K562 (cell line): ENCODE results near the gene PHF14. TPM values are rescaled to one million over a fixed set of nuclear protein-coding genes. Genes with fewer than 3 reads are reported as not detected.

Source experiments
- ARID1B ChIP-seq: fragments of 450-650 bp; IDR thresholded peaks from 2 replicates; pipeline ENCODE4 v1.6.1; 2016; ENCODE audit warnings: antibody characterized with exemption, mild to moderate bottlenecking, inconsistent platforms
- BRCA1 ChIP-seq, 2 experiments: fragments of 450-650 bp in 1 of 2; sonication (generic) in 1 of 2; formaldehyde crosslinking in 1 of 2; IDR thresholded peaks; 2 replicates each; pipeline versions ENCODE4 v1.5.0 to v1.6.1; 2017 to 2020; ENCODE audit warnings: mild to moderate bottlenecking in 1 of 2, missing genetic modification reagents in 1 of 2
- DACH1 ChIP-seq: fragments of 450-650 bp; IDR thresholded peaks from 2 replicates; pipeline ENCODE4 v1.6.1; 2018; ENCODE audit not compliant: partially characterized antibody
- DLX4 ChIP-seq: fragments of 250-450 bp; sonication (Bioruptor Pico); IDR thresholded peaks from 2 replicates; pipeline ENCODE4 v1.6.1; 2021; ENCODE audit warnings: mild to moderate bottlenecking
- ELF2 ChIP-seq: fragments of 250-450 bp; sonication (Bioruptor Pico); IDR thresholded peaks from 2 replicates; pipeline ENCODE4 v1.5.0; 2021; ENCODE audit warnings: mild to moderate bottlenecking
- NFIC ChIP-seq: fragments of 450-650 bp; IDR thresholded peaks from 2 replicates; pipeline ENCODE4 v1.6.1; 2017; ENCODE audit warnings: mild to moderate bottlenecking, inconsistent platforms
- NR4A1 ChIP-seq, 2 experiments: fragments of 250-450 bp in 1 of 2; fragments of 450-650 bp in 1 of 2; sonication (Bioruptor Pico) in 1 of 2; IDR thresholded peaks; 2 replicates each; pipeline versions ENCODE4 v1.4.0 to v1.6.1; 2016 to 2020; ENCODE audit warnings: mild to moderate bottlenecking in 2 of 2, missing compliant biosample characterization in 1 of 2, missing genetic modification characterization in 1 of 2, moderate library complexity in 1 of 2
- POLR2AphosphoS5 ChIP-seq: IDR thresholded peaks from 2 replicates; pipeline ENCODE4 v1.6.1; 2011; ENCODE audit warnings: mild to moderate bottlenecking, low read depth, low read length, moderate library complexity; ENCODE audit not compliant: control insufficient read depth, insufficient read depth
- PTBP1 ChIP-seq: fragments of 200-400 bp; formaldehyde crosslinking; IDR thresholded peaks from 2 replicates; pipeline ENCODE4 v1.6.1; 2017; ENCODE audit warnings: low read depth, low read length
- PYGO2 ChIP-seq: fragments of 450-650 bp; IDR thresholded peaks from 2 replicates; pipeline ENCODE4 v1.6.1; 2016; ENCODE audit warnings: mild to moderate bottlenecking, missing genetic modification characterization, moderate library complexity, missing compliant biosample characterization
- RBFOX2 ChIP-seq: fragments of 200-400 bp; formaldehyde crosslinking; IDR thresholded peaks from 2 replicates; pipeline ENCODE4 v1.6.1; 2017; ENCODE audit warnings: low read depth, mild to moderate bottlenecking, low read length, moderate library complexity
- RBM34 ChIP-seq: fragments of 200-400 bp; formaldehyde crosslinking; IDR thresholded peaks from 2 replicates; pipeline ENCODE4 v1.6.1; 2018; ENCODE audit warnings: low read length, borderline replicate concordance; ENCODE audit not compliant: insufficient read depth
- RHOXF2B ChIP-seq: fragments of 250-450 bp; sonication (Bioruptor Pico); conservative IDR thresholded peaks from 2 replicates; pipeline ENCODE4 v1.5.1; 2021
- RNF219 ChIP-seq: fragments of 250-450 bp; sonication (Bioruptor Pico); IDR thresholded peaks from 2 replicates; pipeline ENCODE4 v1.5.0; 2022; ENCODE audit warnings: mild to moderate bottlenecking
- ZBED1 ChIP-seq: IDR thresholded peaks from 2 replicates; pipeline ENCODE4 v1.6.1; 2014
- ZC3H8 ChIP-seq: fragments of 450-650 bp; IDR thresholded peaks from 2 replicates; pipeline ENCODE4 v1.6.1; 2017
- ZNF263 ChIP-seq: sonication (generic); formaldehyde crosslinking; IDR thresholded peaks from 2 replicates; pipeline ENCODE4 v1.8.0; 2022; ENCODE audit warnings: mild to moderate bottlenecking, missing genetic modification reagents, borderline replicate concordance
- ZNF445 ChIP-seq: fragments of 250-450 bp; sonication (Bioruptor Pico); IDR thresholded peaks from 2 replicates; pipeline ENCODE4 v1.4.0; 2020; ENCODE audit warnings: low read depth, mild to moderate bottlenecking, moderate library complexity
- polyA plus RNA-seq, 8 experiments: library from polyadenylated mRNA; depleted of rRNA in 4 of 8; stranded (reverse) in 5 of 8; unstranded in 3 of 8; fragments of >200 nt; fragmentation: Nextera tagmentation in 2 of 8; fragmentation: Illumina TruSeq in 1 of 8; extraction: Ambion mirVana in 2 of 8; extraction: Trizol in 1 of 8; gene quantifications; 2 replicates each; pipeline versions ENCODE4 v1.2.1 to v1.2.3, GENCODE V29; 2011 to 2014; ENCODE audit warnings: inconsistent platforms in 1 of 8, missing spikeins in 1 of 8
- total RNA-seq, 7 experiments: library from RNA; depleted of rRNA in 6 of 7; stranded (reverse); fragments of >200 nt in 6 of 7; fragmentation: Illumina TruSeq in 2 of 7; extraction: Trizol in 2 of 7; gene quantifications; 2 replicates each; pipeline versions ENCODE4 v1.2.1 to v1.2.3, GENCODE V29; 2011 to 2021; ENCODE audit warnings: low replicate concordance in 1 of 7
- TF ChIP-seq, protein P1 (sequence below): sonication (generic); formaldehyde crosslinking; IDR thresholded peaks from 2 replicates; pipeline ENCODE4 v1.9.0; 2022; ENCODE audit warnings: mild to moderate bottlenecking, missing genetic modification reagents
- TF ChIP-seq, protein P2 (sequence below): fragments of 250-450 bp; sonication (Bioruptor Pico); IDR thresholded peaks from 2 replicates; pipeline ENCODE4 v1.4.0; 2020; ENCODE audit warnings: mild to moderate bottlenecking, moderate library complexity

Gene PHF14
- total and polyA plus RNA-seq, 9 of the 15 experiments (the other 6 are each of a cell fraction or from before 2014, with no cell fraction given) = 27.5 to 67.6 (median 41.4) TPM

GRCh38 chr7:10973061-10973941, at the start of gene PHF14 (continued):
- no peak for TF ChIP-seq RBM34
- TF ChIP-seq ZNF263 (CRISPR knock-in tag) = 0 out of 2 replicates have a peak, but pooled peaks have one; percentile 26
- TF ChIP-seq, protein P1, sequence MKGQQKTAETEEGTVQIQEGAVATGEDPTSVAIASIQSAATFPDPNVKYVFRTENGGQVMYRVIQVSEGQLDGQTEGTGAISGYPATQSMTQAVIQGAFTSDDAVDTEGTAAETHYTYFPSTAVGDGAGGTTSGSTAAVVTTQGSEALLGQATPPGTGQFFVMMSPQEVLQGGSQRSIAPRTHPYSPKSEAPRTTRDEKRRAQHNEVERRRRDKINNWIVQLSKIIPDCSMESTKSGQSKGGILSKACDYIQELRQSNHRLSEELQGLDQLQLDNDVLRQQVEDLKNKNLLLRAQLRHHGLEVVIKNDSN = no peak
- no peak for TF ChIP-seq ELF2 (CRISPR knock-in tag)
- peak; percentile 94 for TF ChIP-seq POLR2AphosphoS5
- no peak; the same call in 1 of the 2 replicates for TF ChIP-seq NFIC
- no peak for TF ChIP-seq NR4A1 (CRISPR knock-in tag; IDR thresholded peaks at IDR 0.05)
- TF ChIP-seq NR4A1 (tag; IDR thresholded peaks at IDR 0.05) = no peak
- no peak for TF ChIP-seq DLX4 (CRISPR knock-in tag)
- no peak; the same call in 1 of the 2 replicates for TF ChIP-seq ZBED1
- no peak for TF ChIP-seq PYGO2 (tag)
- TF ChIP-seq ZC3H8 = no peak
- TF ChIP-seq ARID1B = 0 out of 2 replicates have a peak, but pooled peaks have one; percentile 16
- TF ChIP-seq BRCA1 (IDR thresholded peaks at IDR 0.05) = no peak
- TF ChIP-seq BRCA1 (CRISPR knock-in tag; IDR thresholded peaks at IDR 0.05) = no peak
- no peak for TF ChIP-seq DACH1
- TF ChIP-seq RHOXF2B (CRISPR knock-in tag) = no peak
- no peak for TF ChIP-seq RNF219 (CRISPR knock-in tag)
- TF ChIP-seq RBFOX2 = peak; percentile 94
- no peak for TF ChIP-seq ZNF445 (CRISPR knock-in tag)
- TF ChIP-seq, protein P2, sequence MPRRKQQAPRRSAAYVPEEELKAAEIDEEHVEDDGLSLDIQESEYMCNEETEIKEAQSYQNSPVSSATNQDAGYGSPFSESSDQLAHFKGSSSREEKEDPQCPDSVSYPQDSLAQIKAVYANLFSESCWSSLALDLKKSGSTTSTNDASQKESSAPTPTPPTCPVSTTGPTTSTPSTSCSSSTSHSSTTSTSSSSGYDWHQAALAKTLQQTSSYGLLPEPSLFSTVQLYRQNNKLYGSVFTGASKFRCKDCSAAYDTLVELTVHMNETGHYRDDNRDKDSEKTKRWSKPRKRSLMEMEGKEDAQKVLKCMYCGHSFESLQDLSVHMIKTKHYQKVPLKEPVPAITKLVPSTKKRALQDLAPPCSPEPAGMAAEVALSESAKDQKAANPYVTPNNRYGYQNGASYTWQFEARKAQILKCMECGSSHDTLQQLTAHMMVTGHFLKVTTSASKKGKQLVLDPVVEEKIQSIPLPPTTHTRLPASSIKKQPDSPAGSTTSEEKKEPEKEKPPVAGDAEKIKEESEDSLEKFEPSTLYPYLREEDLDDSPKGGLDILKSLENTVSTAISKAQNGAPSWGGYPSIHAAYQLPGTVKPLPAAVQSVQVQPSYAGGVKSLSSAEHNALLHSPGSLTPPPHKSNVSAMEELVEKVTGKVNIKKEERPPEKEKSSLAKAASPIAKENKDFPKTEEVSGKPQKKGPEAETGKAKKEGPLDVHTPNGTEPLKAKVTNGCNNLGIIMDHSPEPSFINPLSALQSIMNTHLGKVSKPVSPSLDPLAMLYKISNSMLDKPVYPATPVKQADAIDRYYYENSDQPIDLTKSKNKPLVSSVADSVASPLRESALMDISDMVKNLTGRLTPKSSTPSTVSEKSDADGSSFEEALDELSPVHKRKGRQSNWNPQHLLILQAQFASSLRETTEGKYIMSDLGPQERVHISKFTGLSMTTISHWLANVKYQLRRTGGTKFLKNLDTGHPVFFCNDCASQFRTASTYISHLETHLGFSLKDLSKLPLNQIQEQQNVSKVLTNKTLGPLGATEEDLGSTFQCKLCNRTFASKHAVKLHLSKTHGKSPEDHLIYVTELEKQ (CRISPR knock-in tag) = no peak
- TF ChIP-seq PTBP1 = no peak
